Peyer's patch (tissue), 4 donors: ENCODE data around the gene NLRP9. TPM values are rescaled to one million over a fixed set of nuclear protein-coding genes. Genes with fewer than 3 reads are reported as not detected.

Experiments used
- DNase-seq, 3 donors: peaks; one replicate each; pipeline ENCODE4 v3.0.0-alpha.2; 2017 to 2019
- H3K27ac ChIP-seq, 4 donors: fragments of 200-600 bp; sonication (generic); one replicate each; pipeline ENCODE4 v1.5.1; 2016 to 2019
- H3K27me3 ChIP-seq, 2 donors: fragments of 200-600 bp; sonication (generic); one replicate each; pipeline ENCODE4 v1.5.1; 2019
- H3K36me3 ChIP-seq, 3 donors: fragments of 200-600 bp; sonication (generic); one replicate each; pipeline ENCODE4 v1.5.1; 2016 to 2019
- H3K4me1 ChIP-seq, 4 donors: fragments of 200-600 bp; sonication (generic); one replicate each; pipeline ENCODE4 v1.5.1; 2016 to 2019
- H3K4me3 ChIP-seq, 4 donors: fragments of 200-600 bp; sonication (generic); 1 replicate in 3 of 4; 2 replicates in 1 of 4; pipeline ENCODE4 v1.5.1; 2016 to 2019; ENCODE audit warnings: mild to moderate bottlenecking in 1 of 4
- H3K9me3 ChIP-seq, 4 donors: fragments of 200-600 bp; sonication (generic); one replicate each; pipeline ENCODE4 v1.5.1; 2016 to 2019; ENCODE audit warnings: mild to moderate bottlenecking in 1 of 4
- CTCF ChIP-seq, 6 experiments: fragments of 450-650 bp in 4 of 6; fragments of 200-600 bp in 2 of 6; sonication (generic) in 1 of 6; IDR thresholded peaks; one replicate each; pipeline ENCODE4 v1.5.1; 2017 to 2019; ENCODE audit warnings: antibody characterized with exemption in 6 of 6, mild to moderate bottlenecking in 3 of 6, moderate library complexity in 1 of 6
- POLR2A ChIP-seq, 2 donors: fragments of 450-650 bp; IDR thresholded peaks; one replicate each; pipeline ENCODE4 v1.5.1; 2017; ENCODE audit warnings: antibody characterized with exemption in 2 of 2, mild to moderate bottlenecking in 2 of 2, moderate library complexity in 2 of 2
- total RNA-seq, 4 donors: library from RNA; depleted of rRNA; stranded (reverse); fragments of >200 nt; gene quantifications; one replicate each; pipeline ENCODE4 v1.1.0, GENCODE V29; 2016

NLRP9 gene
- total RNA-seq, 4 donors from 2014 or later: not detected

- peak; percentile 19 to 42 for TF ChIP-seq POLR2A (IDR thresholded peaks at IDR 0.05)
- no peak for TF ChIP-seq CTCF (IDR thresholded peaks at IDR 0.05)
- H3K27ac ChIP-seq: peak overlapping the region in 3 of 4 donors; percentile 65 to 97 (median 90)
- no peaks in the 10 kb centered on the region for H3K27me3 ChIP-seq
- H3K36me3 ChIP-seq: peaks cover 0 to 72% (median 0%) of the 10 kb centered on the region in 3 donors
- H3K4me3 ChIP-seq: peak overlapping the region in 2 of 4 donors; percentile 22 to 44
- peaks cover 6 to 76% (median 20%) of the 10 kb centered on the region in 4 donors for H3K4me1 ChIP-seq
- DNase-seq: peak in 2 of 3 donors; percentile 80 to 82
- no peaks in the 10 kb centered on the region for H3K9me3 ChIP-seq
Observed at GRCh38 chr19:55683449-55684261, 54.5 kb downstream of the NLRP9 start.

- Histone ChIP-seq H3K4me1 (peaks cover 6 to 79% (median 25%) of the 10 kb centered on the region in 4 donors), H3K27ac (no peak overlapping the region), H3K27me3 (no peaks in the 10 kb centered on the region), H3K9me3 (no peaks in the 10 kb centered on the region), H3K36me3 (peaks cover 0 to 67% (median 0%) of the 10 kb centered on the region in 3 donors), H3K4me3 (no peak overlapping the region)
- DNase-seq: no peak
- TF ChIP-seq POLR2A (IDR thresholded peaks at IDR 0.05) (no peak), CTCF (IDR thresholded peaks at IDR 0.05) (no peak)
Observed at GRCh38 chr19:55681131-55682092, 56.8 kb downstream of the NLRP9 start.

- H3K36me3 ChIP-seq: peaks cover 0 to 58% (median 0%) of the 10 kb centered on the region in 3 donors
- DNase-seq: no peak
- peaks cover 6 to 77% (median 29%) of the 10 kb centered on the region in 4 donors for H3K4me1 ChIP-seq
- H3K27me3 ChIP-seq: no peaks in the 10 kb centered on the region
- peak overlapping the region in 1 of 4 donors; percentile 97 for H3K27ac ChIP-seq
- H3K9me3 ChIP-seq: no peaks in the 10 kb centered on the region
- no peak for TF ChIP-seq POLR2A (IDR thresholded peaks at IDR 0.05)
- TF ChIP-seq CTCF (IDR thresholded peaks at IDR 0.05): no peak
- no peak overlapping the region for H3K4me3 ChIP-seq
Observed at GRCh38 chr19:55680339-55681130, 57.7 kb downstream of the NLRP9 start.

GRCh38 chr19:55679343-55680257, 58.6 kb downstream of the NLRP9 start:
- TF ChIP-seq CTCF (IDR thresholded peaks at IDR 0.05) (no peak), POLR2A (IDR thresholded peaks at IDR 0.05) (no peak)
- Histone ChIP-seq H3K36me3 (peaks cover 0 to 50% (median 0%) of the 10 kb centered on the region in 3 donors), H3K27ac (peak overlapping the region in 3 of 4 donors; percentile 94 to 97 (median 95)), H3K4me3 (no peak overlapping the region), H3K27me3 (no peaks in the 10 kb centered on the region), H3K4me1 (peaks cover under 1 to 69% (median 29%) of the 10 kb centered on the region in 4 donors), H3K9me3 (no peaks in the 10 kb centered on the region)
- no peak for DNase-seq
